Brain microvascular endothelial cell (primary cell): Measurements from ENCODE around the gene EML1.

Source experiments
- DNase-seq: peaks from one replicate; pipeline ENCODE4 v3.0.0-alpha.2; 2020
- H3K27ac ChIP-seq: fragments of 250-450 bp; sonication (Bioruptor Pico); 2 replicates; pipeline ENCODE4 v1.5.1; 2020; ENCODE audit warnings: mild to moderate bottlenecking, moderate library complexity
- H3K27me3 ChIP-seq: fragments of 250-450 bp; sonication (Bioruptor Pico); replicated peaks from 2 replicates; pipeline ENCODE4 v1.5.1; 2020; ENCODE audit warnings: mild to moderate bottlenecking
- H3K36me3 ChIP-seq: fragments of 250-450 bp; sonication (Bioruptor Pico); replicated peaks from 2 replicates; pipeline ENCODE4 v1.5.1; 2020; ENCODE audit warnings: mild to moderate bottlenecking
- H3K4me3 ChIP-seq: 2 replicates; pipeline ENCODE4 v1.5.1; 2011; ENCODE audit warnings: low read depth, mild to moderate bottlenecking, control low read depth, low read length, moderate library complexity
- CTCF ChIP-seq: IDR thresholded peaks from 2 replicates; pipeline ENCODE4 v1.5.1; 2011; ENCODE audit warnings: low read depth, mild to moderate bottlenecking, moderate library complexity, low read length, control low read depth, inconsistent platforms; ENCODE audit errors: missing control alignments
- in situ Hi-C: cut with HindIII; loops from 2 replicates; pipeline ENCODE4 v1.10.0; 2017; ENCODE audit warnings: low sequenced_read_pairs, low pct_ligation_motif_present

Gene EML1

GRCh38 chr14:99790978-99791376 lies 2.2 kb upstream of the EML1 start:
- no peak overlapping the region for H3K27ac ChIP-seq
- in situ Hi-C loops = no loop called here
- no peaks in the 10 kb centered on the region for H3K27me3 ChIP-seq

GRCh38 chr14:99791476-99792209 lies 1.6 kb upstream of the EML1 start:
- no peak overlapping the region for H3K4me3 ChIP-seq
- H3K27ac ChIP-seq = no peak overlapping the region
- in situ Hi-C loops = no loop called here
- H3K27me3 ChIP-seq = no peaks in the 10 kb centered on the region
- TF ChIP-seq CTCF = no peak
- H3K36me3 ChIP-seq = no peaks in the 10 kb centered on the region
- DNase-seq = no peak

More at GRCh38 chr14:99790978-99791376, 2.2 kb upstream of the EML1 start:
- no peak for TF ChIP-seq CTCF
- no peak for DNase-seq
- Histone ChIP-seq H3K36me3 (no peaks in the 10 kb centered on the region), H3K4me3 (no peak overlapping the region)

DNA sequence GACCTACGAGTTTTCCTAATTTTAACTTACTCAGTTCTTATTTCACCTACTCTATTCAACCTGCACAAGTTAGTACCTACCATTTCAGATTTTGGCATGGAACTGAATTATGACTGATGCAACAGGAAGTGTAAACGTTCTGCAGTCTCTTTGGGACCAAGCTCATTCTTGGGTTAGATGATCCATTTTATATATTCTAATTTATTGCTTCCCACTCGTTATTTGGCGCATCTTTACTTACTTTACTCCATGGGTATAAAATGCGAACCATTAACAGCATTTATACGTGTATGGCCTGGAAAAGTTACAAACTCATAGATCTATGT lies 1.0 kb upstream of the EML1 start:
- no peak overlapping the region for H3K27ac ChIP-seq
- DNase-seq = no peak
- in situ Hi-C loops = no loop called here
- no peak overlapping the region for H3K4me3 ChIP-seq
- no peaks in the 10 kb centered on the region for H3K36me3 ChIP-seq
- TF ChIP-seq CTCF = no peak
- no peaks in the 10 kb centered on the region for H3K27me3 ChIP-seq

GRCh38 chr14:99792551-99793212 lies 531 bp upstream of the EML1 start:
- no peak for DNase-seq
- H3K4me3 ChIP-seq = peak overlapping the region; percentile 54
- in situ Hi-C loops = no loop called here
- H3K36me3 ChIP-seq = no peaks in the 10 kb centered on the region
- H3K27ac ChIP-seq = peak overlapping the region; percentile 36
- no peak for TF ChIP-seq CTCF
- no peaks in the 10 kb centered on the region for H3K27me3 ChIP-seq

DNA sequence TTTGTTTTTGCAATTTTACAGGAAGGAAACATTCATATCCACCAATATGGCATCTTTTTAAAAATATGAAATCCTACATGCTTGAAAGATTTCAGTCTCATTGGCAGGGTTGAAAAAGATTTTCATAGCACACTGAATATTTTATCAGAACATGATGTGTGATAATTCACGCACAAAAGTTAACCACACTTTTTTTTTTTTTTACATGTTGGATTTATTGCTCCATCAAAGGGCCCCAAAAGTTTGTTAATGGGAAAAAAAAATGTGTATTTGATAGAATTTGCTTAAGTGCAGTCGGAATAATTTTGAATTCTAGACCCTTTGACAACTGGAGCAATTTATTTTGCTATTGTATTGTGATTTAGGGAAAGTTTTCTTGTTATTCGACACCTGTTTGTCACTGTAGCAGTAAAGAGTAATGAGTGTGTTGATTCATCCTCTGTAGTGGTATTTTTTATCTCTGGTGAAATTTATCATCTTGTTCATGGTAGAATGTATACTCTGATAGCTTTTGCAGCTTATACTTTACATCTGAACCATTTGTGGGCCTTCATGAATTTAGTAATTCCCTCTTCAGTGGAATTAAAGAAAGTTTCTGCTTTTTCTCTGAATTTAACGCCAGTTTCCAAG lies 1.1 kb downstream of the EML1 start:
- Histone ChIP-seq H3K4me3 (peak overlapping the region; percentile 56), H3K36me3 (no peaks in the 10 kb centered on the region), H3K27me3 (no peaks in the 10 kb centered on the region), H3K27ac (no peak overlapping the region)
- no peak for DNase-seq
- TF ChIP-seq CTCF = no peak
- in situ Hi-C loops = no loop called here
